Chondrocyte (in vitro differentiated cells): ENCODE measurements around the gene RFX3. TPM values are rescaled to one million over a fixed set of nuclear protein-coding genes. Genes with fewer than 3 reads are reported as not detected.

Experiments used
- DNase-seq: peaks from one replicate; pipeline ENCODE4 v3.0.0; 2021; ENCODE audit warnings: mixed read lengths, low spot score
- H3K27ac Mint-ChIP-seq: one replicate; pipeline ENCODE4 v1.8.0; 2021; ENCODE audit warnings: mild to moderate bottlenecking, moderate library complexity, mixed read lengths; ENCODE audit not compliant: unreplicated experiment
- H3K27me3 Mint-ChIP-seq: 2 replicates; pipeline ENCODE4 v1.8.0; 2021; ENCODE audit warnings: low read depth, mixed read lengths
- H3K36me3 Mint-ChIP-seq: 2 replicates; pipeline ENCODE4 v1.8.0; 2021; ENCODE audit warnings: low read depth, mixed read lengths
- H3K4me1 Mint-ChIP-seq: 2 replicates; pipeline ENCODE4 v1.8.0; 2021; ENCODE audit warnings: low read depth, mild to moderate bottlenecking, mixed read lengths
- H3K4me3 Mint-ChIP-seq: one replicate; pipeline ENCODE4 v1.8.0; 2021; ENCODE audit warnings: mild to moderate bottlenecking, moderate library complexity, mixed read lengths; ENCODE audit not compliant: unreplicated experiment
- H3K9me3 Mint-ChIP-seq: 2 replicates; pipeline ENCODE4 v1.8.0; 2021; ENCODE audit warnings: low read depth, mixed read lengths
- CTCF ChIP-seq: fragments of 200-600 bp; sonication (generic); IDR thresholded peaks from 2 replicates; pipeline ENCODE4 v1.5.0; 2021; ENCODE audit warnings: antibody characterized with exemption, mild to moderate bottlenecking, moderate library complexity
- total RNA-seq: library from RNA; stranded (reverse); gene quantifications from 3 replicates; pipeline ENCODE4 v1.2.1, GENCODE V29; 2021

Gene RFX3
- total RNA-seq, 1 donor from 2014 or later: 4.1 TPM

GRCh38 chr9:3431890-3432289 is 93.9 kb downstream of the RFX3 start:
- TF ChIP-seq CTCF: no peak
- H3K4me1 Mint-ChIP-seq: peaks cover 5% of the 10 kb centered on the region
- H3K27ac Mint-ChIP-seq: no peak overlapping the region
- peaks cover 9% of the 10 kb centered on the region for H3K9me3 Mint-ChIP-seq
- no peak for DNase-seq
- H3K4me3 Mint-ChIP-seq: no peak overlapping the region
- no peaks in the 10 kb centered on the region for H3K36me3 Mint-ChIP-seq
- no peaks in the 10 kb centered on the region for H3K27me3 Mint-ChIP-seq

- no peak for DNase-seq
- Mint-ChIP-seq H3K4me1 (no peaks in the 10 kb centered on the region), H3K27ac (no peak overlapping the region), H3K27me3 (no peaks in the 10 kb centered on the region), H3K9me3 (no peaks in the 10 kb centered on the region), H3K4me3 (no peak overlapping the region), H3K36me3 (no peaks in the 10 kb centered on the region)
- TF ChIP-seq CTCF: no peak
Measured at GRCh38 chr9:3419893-3420292, 105.9 kb downstream of the RFX3 start.

GRCh38 chr9:3415906-3416305 is 109.9 kb downstream of the RFX3 start:
- Mint-ChIP-seq H3K9me3 (no peaks in the 10 kb centered on the region), H3K4me1 (no peaks in the 10 kb centered on the region), H3K27ac (no peak overlapping the region), H3K36me3 (no peaks in the 10 kb centered on the region), H3K27me3 (no peaks in the 10 kb centered on the region), H3K4me3 (no peak overlapping the region)
- TF ChIP-seq CTCF: no peak
- no peak for DNase-seq

GRCh38 chr9:3413984-3414383 is 111.8 kb downstream of the RFX3 start:
- Mint-ChIP-seq H3K9me3 (no peaks in the 10 kb centered on the region), H3K36me3 (no peaks in the 10 kb centered on the region), H3K4me3 (no peak overlapping the region), H3K27ac (no peak overlapping the region), H3K27me3 (no peaks in the 10 kb centered on the region), H3K4me1 (no peaks in the 10 kb centered on the region)
- TF ChIP-seq CTCF: no peak
- DNase-seq: no peak

GRCh38 chr9:3410461-3410860 is 115.3 kb downstream of the RFX3 start:
- TF ChIP-seq CTCF: no peak
- DNase-seq: no peak
- Mint-ChIP-seq H3K4me3 (no peak overlapping the region), H3K36me3 (no peaks in the 10 kb centered on the region), H3K27me3 (no peaks in the 10 kb centered on the region), H3K4me1 (no peaks in the 10 kb centered on the region), H3K27ac (no peak overlapping the region), H3K9me3 (no peaks in the 10 kb centered on the region)
